GM21381 (cell line): ENCODE results near the gene MRPS11.
"Not testable (repeated sequence)": the region's sequence is repeated elsewhere in the genome, so short reads cannot be mapped to it uniquely, and the experiment has no call there.

Experiments
- ATAC-seq: cut with Tn5 transposase; IDR thresholded peaks from one replicate; pipeline ENCODE4 v1.9.1; 2021; ENCODE audit warnings: mild to moderate bottlenecking, moderate library complexity; ENCODE audit not compliant: unreplicated experiment

The MRPS11 gene

GRCh38 chr15:88489321-88489720, 21.8 kb downstream of the MRPS11 start:
- no peak for ATAC-seq

DNA sequence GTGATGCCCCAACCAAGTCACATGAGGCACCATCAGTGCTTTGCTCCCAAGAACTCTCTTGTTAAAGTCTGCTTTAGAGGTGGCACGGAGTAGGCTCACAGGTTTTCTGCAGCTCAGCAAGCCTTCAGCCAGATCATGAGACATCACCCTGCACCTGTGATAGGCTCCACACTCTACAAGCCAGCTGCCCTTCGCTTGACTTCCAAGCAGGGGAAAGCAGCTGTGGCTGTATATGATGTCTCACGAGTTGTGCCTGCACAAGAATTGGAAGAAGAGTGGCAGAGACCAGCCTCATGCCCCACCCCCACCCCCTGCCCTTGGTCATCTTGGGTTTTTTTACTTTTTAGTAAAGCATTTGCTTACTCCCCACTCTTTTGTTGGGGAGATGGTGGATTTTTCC, 22.5 kb downstream of the MRPS11 start:
- ATAC-seq: no peak

DNA sequence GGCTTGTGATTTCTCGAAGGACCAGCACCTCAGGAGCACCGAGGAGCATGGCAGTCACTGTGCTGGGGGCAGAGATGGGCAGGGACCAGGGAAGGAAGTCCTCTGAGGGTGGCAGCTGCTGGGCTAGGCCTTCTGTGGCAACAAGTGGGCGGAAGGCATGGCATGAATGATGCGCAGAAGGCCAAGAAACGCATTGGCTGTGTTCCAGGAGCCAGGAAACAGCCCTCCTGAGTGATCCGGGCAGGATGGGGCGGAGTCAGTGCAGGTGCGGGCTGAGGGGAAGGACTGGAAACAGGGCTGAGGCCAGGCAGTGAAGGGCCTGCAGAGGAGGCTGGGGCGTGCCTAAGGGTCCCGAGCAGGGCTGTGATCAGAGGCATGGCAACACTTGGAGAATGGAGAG, 23.6 kb downstream of the MRPS11 start:
- no peak for ATAC-seq

DNA sequence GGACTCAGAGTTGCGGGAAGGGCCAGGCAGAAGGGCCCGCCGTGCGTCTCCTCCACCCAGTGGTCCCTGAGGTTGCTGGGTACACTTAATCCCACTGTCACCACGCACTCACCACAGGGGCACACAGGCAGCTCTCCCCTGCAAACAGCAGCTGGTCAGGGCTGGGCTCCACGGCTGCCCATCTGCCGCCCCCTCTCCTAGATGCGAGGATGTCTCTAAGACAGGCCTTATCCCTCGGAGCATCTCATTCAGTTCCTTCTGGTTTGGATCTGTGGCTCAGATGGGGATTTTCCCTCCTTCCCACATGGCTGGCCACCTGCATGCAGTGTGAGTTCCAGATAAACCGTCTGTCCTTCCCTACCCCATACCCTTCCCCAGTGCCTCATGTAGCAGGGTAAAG, 26.3 kb downstream of the MRPS11 start:
- ATAC-seq: no peak

- ATAC-seq: no peak
Measured at GRCh38 chr15:88497109-88497765, 29.7 kb downstream of the MRPS11 start.

- ATAC-seq: no peak
Measured at GRCh38 chr15:88498996-88499395, 31.5 kb downstream of the MRPS11 start.

DNA sequence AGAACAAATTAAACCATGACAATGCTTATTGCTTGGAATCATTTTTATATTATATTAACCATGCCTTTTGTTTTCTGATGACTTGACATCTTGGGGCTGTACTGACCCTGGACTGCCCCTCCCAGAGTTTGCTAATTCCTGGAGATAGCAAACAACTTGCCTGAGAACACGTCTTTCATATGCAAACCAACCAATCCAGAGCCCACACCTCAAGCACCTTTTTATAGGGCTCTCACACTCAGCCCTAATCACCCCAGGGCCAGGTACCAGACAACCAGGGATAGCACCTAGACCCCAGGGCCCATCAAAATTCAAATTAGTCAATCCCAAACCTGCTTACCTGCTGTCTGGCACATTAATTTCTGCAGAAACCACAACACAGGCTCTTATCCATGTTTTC, 36.9 kb downstream of the MRPS11 start:
- no peak for ATAC-seq

- ATAC-seq: no peak
Measured at GRCh38 chr15:88505721-88506120, 38.2 kb downstream of the MRPS11 start.

DNA sequence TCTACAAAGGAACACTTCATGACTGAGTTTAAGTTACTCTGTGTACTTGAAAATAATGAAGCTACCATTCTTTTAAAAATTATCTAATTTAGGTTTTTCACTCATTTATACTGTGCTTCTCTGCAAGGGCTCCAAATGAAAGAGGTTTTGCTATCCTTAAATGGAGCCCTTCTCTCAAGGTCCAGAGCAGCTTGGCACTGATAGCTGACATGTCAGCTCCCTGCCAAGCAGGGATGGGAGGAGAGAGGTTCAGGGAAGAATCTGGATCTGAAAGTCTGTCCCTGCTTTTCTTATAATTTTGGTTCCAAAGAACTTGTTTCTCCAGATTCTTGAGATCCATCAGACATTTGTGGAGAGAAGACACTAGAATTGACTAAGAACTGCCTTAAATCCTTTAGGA, 39.1 kb downstream of the MRPS11 start:
- no peak for ATAC-seq

GRCh38 chr15:88509321-88509720, 41.8 kb downstream of the MRPS11 start:
- ATAC-seq: no peak

DNA sequence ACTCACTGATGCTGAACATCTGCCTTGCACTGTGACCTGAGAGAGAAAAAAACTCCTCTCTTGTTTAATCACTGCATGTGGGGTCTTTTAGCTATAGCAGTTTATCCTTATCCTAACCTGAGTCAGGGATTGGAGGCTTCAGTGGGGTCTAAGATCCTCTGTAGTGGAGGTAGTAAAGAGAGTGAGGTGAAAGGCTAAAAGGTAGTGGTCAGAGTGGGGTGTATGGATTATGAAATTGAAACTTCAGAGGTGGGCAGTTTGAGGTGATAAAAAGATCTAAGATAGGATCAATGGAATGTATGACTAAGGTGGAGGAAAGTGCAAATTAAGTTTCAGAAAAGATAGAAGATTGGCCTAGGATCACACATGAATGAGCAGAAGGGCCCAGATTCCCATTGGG, 42.5 kb downstream of the MRPS11 start:
- ATAC-seq: no peak

GRCh38 chr15:88511161-88511560, 43.7 kb downstream of the MRPS11 start:
- ATAC-seq: no peak

DNA sequence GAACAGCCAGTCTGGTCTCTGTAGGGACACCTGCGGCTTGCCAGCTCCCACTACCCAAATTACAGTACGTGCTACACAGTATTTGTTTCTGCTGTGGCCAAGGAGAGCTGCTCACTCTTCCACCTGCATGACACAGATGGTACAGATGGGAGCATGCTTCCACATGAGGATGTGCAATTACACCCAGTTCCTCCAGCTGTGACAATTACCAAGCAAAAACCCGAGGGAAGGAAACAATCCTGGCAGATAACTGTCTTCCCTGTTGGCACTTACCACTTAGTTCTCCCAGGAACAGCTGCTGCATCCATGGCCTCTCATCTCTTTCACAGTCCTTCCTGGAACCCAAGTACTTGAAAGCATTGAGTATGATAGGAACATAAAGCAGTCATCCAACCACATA, 44.6 kb downstream of the MRPS11 start:
- ATAC-seq: no peak

GRCh38 chr15:88512601-88513000, 45.1 kb downstream of the MRPS11 start:
- ATAC-seq: no peak

DNA sequence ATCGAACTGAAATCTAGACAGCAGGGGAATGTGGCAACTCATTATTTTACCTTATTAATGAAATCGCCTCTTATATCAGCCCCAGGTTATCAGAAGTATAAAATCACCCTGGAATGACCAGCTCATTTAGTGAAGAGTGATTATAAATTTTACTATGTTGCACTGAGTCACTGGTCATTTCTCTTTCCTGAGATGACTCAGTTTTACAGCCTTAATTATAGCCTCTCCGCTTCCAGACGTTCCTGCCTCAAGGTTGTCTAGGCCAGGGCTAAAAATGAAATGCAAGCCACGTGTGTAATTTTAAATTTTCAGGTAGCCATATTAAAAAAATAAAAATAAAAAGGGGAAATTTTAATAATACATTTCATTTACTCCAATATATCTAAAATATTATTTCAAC, 45.7 kb downstream of the MRPS11 start:
- ATAC-seq: no peak

GRCh38 chr15:88518903-88519302, 51.4 kb downstream of the MRPS11 start:
- ATAC-seq: no peak

- ATAC-seq: not testable (repeated sequence)
Measured at GRCh38 chr15:88524094-88524493, 56.6 kb downstream of the MRPS11 start.

GRCh38 chr15:88525418-88525817, 57.9 kb downstream of the MRPS11 start:
- ATAC-seq: no peak

- no peak for ATAC-seq
Measured at GRCh38 chr15:88526247-88526879, 58.9 kb downstream of the MRPS11 start.

- ATAC-seq: no peak
Measured at GRCh38 chr15:88529021-88529630, 61.6 kb downstream of the MRPS11 start.
